Tracheal epithelial cell (primary cell): Measurements from ENCODE around the gene ISL2. TPM values are rescaled to one million over a fixed set of nuclear protein-coding genes. Genes with fewer than 3 reads are reported as not detected.

Experiments used
- total RNA-seq: library from RNA; depleted of rRNA; stranded (reverse); fragments of >200 nt; gene quantifications from 2 replicates; pipeline ENCODE4 v1.2.1, GENCODE V29; 2014

ISL2 gene
- not detected in 2 replicates for total RNA-seq

GRCh38 chr15:76336254-76337058 lies at the start of gene ISL2:
Gene ISL2, plus strand, starts transcription at chr15:76336773. Its CDS starts 111 bp downstream, at chr15:76336884.

DNA sequence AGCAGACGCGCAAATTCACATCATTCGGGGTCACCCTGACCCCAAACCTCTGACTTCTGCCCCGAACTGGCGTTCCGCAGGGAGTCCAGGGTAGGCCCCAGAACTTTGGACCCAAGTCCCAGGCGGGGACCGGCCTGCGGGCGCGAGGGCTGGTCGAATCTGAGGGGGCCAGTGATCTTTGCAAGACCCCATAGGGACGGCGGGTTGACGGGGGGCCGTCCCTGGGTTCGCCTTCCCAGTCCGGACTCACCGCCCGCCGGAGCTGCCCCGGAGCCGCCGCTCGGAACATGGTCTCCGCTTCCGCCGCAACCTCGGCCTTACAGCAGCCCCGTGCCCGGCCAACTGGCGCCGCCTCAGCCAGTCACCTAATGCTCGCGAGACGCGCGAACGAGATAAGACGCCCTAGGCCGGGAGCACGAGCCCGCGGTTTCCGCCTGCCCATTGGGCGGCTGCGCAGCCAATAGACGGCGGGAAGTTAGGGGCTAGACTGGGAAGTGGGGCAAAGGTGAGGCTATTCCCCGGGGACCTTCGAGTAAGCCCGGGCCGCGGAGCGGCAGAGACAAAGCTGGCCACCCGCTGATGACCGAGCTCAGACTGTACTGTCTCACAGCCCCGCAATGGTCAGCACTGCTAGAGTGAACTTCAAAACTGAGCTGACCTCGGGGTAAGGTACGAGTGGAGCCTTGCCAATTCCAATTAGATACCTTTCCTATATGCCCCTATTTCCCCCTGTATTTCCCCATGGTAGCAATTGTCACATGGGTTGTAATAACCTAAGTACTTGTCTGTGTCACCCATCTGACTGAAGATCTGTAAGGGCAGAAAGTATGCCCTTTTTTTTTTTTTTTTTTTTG lies 25.2 kb upstream of the ISL2 start, which contains the start of gene ETFA:
Gene ETFA (minus strand): TSS at position 370 of the 854 bp plus-strand sequence. CDS start 81 bp downstream, at position 289.

Other genes starting within 250 kb of the ISL2 start
- gene ETFA, start 25.3 kb upstream of the ISL2 start, total RNA-seq: 137 and 177 TPM in 2 replicates